SK-MEL-5 (cell line): ENCODE measurements around the gene RCAN3. TPM values are rescaled to one million over a fixed set of nuclear protein-coding genes. Genes with fewer than 3 reads are reported as not detected.
A peak's percentile ranks its signal among the peaks of the same experiment; 100 is the strongest.
"Not testable (repeated sequence)": the region's sequence is repeated elsewhere in the genome, so short reads cannot be mapped to it uniquely, and the experiment has no call there.

ENCODE experiments used
- DNase-seq: peaks from one replicate; pipeline ENCODE4 v3.0.0-alpha.2; 2016; ENCODE audit warnings: low read depth, low spot score
- in situ Hi-C: cut with HindIII; loops from 2 replicates; pipeline ENCODE4 v1.10.0; 2016; ENCODE audit warnings: low sequenced_read_pairs, high pct_unique_total_duplicates, low pct_unique_long_range_greater_than_20kb
- total RNA-seq: library from RNA; depleted of rRNA; stranded (reverse); fragments of >200 nt; shearing (Covaris generic); gene quantifications from 2 replicates; pipeline ENCODE4 v1.2.3, GENCODE V29; 2014

RCAN3 gene
- total RNA-seq, 1 experiment from 2014 or later = 9.2 TPM

- DNase-seq = no peak
- in situ Hi-C loops = loop anchor here (25.0 kb wide), 1 partner anchor 277 kb away; no protein-coding TSS in a partner anchor
These were observed 32.4 kb downstream of the RCAN3 start for GRCh38 chr1:24535021-24535424.

- in situ Hi-C loops = loop anchor here (25.0 kb wide), 1 partner anchor 277 kb away; no protein-coding TSS in a partner anchor
- no peak for DNase-seq
These were observed 33.1 kb downstream of the RCAN3 start for GRCh38 chr1:24535778-24536177.

DNA sequence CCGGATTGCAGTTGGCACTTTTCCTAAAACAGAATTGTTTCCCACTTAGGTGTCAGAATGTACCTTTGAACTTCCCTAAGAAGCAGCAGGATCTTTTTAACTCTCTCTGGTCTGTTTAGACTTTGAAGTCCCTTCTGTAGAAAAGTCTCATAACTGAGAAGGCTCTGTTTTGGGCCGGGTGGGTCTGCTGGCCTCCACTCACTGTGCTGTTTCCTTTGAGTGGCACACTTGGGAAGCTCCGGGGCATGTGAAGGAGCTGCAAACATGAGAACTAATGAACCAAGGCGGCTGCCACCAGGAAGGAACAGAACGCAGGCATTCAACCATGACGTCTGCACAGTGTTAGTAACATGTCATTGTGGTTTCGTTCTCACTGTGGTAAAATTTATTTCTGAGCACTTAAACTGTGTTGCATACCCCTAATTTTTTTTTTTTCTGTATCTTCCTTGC is 33.8 kb downstream of the RCAN3 start:
- peak; percentile 83 for DNase-seq
- in situ Hi-C loops = loop anchor here (25.0 kb wide), 1 partner anchor 276 kb away; no protein-coding TSS in a partner anchor

DNA sequence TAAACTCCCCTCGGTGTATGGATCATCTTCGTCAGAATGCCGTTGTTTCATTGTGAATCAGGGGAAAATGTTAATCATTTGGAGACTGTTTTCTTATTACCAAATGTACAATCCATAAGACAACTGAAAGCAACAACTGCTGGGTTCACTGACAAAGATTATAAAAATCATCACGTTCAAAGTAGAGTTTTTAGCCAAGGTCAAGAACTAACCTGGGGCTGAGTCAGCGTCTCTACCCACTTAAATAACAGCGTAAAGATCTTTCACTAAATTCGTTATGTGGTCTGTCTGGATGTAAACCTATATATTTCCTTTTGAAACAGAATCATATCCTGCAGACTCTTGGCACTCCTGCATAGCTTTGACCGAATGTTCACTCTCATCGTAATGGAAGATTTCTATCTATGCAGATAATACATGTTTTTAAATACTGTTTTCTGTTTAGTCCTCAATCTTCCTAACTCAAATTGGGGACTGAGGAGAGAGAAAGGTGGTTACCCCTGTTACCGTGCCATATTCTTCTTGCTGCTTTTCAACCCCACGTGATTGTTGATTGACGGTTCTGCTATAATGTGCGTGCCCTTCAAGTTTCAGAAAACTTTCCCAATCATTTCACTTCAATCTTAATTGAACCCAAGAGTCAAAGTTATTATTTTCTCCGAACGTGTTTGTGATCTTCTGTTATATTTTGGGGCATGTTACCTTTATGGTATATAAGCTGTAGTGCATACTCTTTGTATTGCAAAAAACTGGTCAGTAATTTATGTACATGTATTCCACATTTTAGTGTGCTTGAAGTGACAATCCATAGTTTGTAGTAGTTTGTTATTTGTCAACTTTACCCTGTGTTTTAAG is 37.6 kb downstream of the RCAN3 start:
- in situ Hi-C loops = loop anchor here (25.0 kb wide), 1 partner anchor 272 kb away; no protein-coding TSS in a partner anchor
- DNase-seq = no peak

DNA sequence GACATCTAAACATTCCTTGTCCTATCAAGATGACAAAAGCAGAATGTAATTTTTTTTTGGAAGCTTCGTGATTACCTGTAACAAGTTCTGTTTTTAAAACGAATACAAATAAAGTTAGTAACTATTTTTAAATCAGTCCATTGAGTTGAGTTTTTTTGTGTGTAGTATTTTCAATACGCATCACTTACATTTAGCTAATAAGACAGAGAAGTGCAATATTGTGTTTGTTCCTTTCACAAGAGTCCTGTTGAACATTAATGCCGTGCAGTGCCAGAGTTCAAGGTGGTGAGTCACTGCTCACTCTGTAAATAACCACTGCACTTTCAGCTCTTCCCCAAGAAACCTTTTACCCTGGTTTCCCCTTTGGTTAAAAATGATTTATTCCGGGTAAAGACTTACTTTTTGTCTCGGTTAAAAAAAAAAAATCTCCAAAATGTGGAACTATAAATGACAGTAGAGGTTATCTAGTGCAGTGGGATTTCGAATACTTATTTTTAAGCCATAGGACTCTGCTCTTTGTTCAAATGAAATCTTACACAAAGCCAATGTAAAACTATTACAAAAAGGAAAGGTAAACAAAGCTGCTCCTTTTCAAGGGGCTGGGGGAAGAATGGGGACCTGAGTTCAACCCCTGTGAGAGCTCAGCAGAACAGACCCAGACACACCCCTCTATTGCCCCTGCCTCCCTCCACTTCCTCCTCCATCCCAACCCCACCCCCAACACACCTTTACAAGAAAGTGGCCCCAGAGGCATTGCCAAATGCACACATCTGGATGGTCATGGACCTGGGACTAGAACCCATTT is 38.5 kb downstream of the RCAN3 start:
- in situ Hi-C loops = loop anchor here (25.0 kb wide), 1 partner anchor 271 kb away; no protein-coding TSS in a partner anchor
- no peak for DNase-seq

- peak; percentile 40 for DNase-seq
These were observed 39.2 kb downstream of the RCAN3 start for GRCh38 chr1:24541711-24542346.

GRCh38 chr1:24544239-24544638 is 41.6 kb downstream of the RCAN3 start:
- DNase-seq = no peak
- in situ Hi-C loops = loop anchor here (25.0 kb wide), 1 partner anchor 268 kb away; no protein-coding TSS in a partner anchor

More at GRCh38 chr1:24541711-24542346, 39.2 kb downstream of the RCAN3 start:
- in situ Hi-C loops = loop anchor here (25.0 kb wide), 1 partner anchor 270 kb away; no protein-coding TSS in a partner anchor

DNA sequence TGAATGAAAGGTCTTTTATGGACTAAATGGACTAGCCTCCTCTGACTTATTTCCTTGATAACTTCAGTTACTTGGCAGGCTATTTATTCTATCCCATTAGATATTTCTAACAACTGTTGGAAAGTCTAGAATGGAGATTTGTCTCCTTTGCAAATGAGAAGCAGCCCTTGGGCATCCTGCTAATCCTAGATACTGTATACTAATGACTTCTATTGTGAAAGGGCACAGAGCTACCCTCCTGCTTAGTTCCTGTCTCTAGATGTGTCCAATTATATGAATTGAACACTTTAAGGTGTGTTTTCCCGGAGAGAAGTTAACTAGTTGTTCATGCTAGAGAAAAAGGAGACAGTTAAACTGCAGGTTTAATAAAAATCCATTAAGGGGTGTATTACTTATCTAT is 43.0 kb downstream of the RCAN3 start:
- DNase-seq = no peak
- in situ Hi-C loops = loop anchor here (25.0 kb wide), 1 partner anchor 267 kb away; no protein-coding TSS in a partner anchor

DNA sequence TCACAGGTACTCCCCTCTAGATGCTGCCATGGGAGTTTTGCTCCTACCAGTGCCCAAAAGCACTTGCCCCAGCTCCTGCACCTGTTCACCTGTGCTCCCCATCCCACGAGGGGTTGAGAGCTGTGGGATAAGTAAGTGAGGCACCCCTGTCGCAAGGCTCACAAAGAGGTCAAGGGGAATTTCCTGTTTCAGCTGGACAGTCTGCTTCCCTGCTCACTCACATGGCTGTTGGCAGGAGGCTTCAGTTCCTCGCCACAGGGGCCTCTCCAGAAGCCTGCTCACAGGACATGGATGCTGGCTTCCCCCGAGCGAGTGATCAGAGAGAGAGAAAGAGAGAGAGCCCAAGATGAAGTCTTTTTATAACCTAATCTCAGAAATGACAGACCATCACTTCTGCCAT is 44.6 kb downstream of the RCAN3 start:
- DNase-seq = no peak
- in situ Hi-C loops = loop anchor here (25.0 kb wide), 1 partner anchor 265 kb away; no protein-coding TSS in a partner anchor

DNA sequence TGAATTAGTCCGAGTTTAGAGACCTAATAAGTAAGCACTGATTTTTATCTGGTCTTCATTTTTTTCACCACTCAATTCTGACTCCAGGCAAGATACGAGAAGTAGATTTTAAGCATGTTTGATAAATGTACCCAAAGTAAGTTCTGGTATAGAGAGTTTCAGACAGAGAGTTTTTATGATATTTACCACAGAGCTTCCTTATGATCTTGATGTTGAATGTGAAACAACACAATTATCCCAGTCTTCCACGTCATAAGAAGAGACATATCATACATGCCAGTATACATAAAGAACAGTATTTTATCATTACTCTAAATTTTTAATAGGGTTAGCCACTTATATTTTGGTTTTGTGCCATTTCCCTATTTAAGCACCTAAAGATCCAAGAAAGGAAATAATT is 45.4 kb downstream of the RCAN3 start:
- DNase-seq = no peak
- in situ Hi-C loops = loop anchor here (25.0 kb wide), 1 partner anchor 264 kb away; no protein-coding TSS in a partner anchor

DNA sequence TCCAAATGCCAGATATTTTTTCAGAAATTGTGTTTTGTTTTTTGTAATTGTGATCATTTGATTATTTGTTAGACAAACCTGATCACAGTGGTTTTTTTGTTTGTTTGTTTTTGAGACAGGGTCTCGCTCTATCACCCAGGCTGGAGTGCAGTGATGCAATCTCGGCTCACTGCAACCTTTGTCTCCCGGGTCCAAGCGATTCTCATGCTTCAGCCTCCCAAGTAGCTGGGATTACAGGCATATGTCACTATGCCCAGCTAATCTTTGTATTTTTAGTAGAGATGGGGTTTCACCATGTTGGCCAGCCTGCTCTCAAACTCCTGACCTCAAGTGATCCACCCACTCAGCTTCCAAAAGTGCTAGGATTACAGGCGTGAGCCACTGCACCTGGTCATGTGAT is 46.6 kb downstream of the RCAN3 start:
- DNase-seq = not testable (repeated sequence)
- in situ Hi-C loops = loop anchor here (25.0 kb wide), 1 partner anchor 263 kb away; no protein-coding TSS in a partner anchor

DNA sequence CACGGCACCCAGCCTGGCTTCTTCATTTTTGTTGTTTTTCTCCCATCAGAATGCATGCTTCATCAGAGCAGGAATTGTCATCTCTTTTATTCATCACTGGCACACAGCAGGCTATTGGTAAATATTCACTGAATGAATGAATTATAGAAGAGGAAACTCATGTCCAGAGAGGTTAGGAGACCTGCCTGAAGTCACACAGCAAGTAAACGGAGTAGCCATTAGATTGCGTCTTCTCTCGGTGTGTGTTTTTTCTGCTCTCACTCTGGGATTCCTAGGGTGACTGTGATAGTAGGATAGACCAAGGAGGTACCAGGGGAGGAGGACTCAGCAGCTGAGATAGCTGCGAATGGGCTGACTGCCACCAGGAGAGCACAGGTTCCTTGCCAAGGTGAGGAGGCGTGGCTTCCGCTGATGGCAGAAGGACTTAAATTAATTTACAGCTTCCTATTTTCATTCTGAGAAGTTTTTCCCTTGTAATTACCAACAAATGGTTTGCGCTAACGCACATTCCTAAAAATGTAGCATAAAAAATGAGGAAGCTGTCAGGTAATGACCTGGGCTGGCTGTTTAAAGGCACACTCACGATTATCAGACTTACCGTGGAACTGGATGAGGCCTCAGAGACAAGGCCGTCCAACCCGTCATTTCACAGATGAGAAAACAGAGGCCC is 48.8 kb downstream of the RCAN3 start:
- DNase-seq = no peak
- in situ Hi-C loops = no loop called here

- peak; percentile 43 for DNase-seq
- in situ Hi-C loops = no loop called here
These were observed 49.4 kb downstream of the RCAN3 start for GRCh38 chr1:24551960-24552571.

GRCh38 chr1:24553931-24554330 is 51.3 kb downstream of the RCAN3 start:
- DNase-seq = no peak
- in situ Hi-C loops = no loop called here

DNA sequence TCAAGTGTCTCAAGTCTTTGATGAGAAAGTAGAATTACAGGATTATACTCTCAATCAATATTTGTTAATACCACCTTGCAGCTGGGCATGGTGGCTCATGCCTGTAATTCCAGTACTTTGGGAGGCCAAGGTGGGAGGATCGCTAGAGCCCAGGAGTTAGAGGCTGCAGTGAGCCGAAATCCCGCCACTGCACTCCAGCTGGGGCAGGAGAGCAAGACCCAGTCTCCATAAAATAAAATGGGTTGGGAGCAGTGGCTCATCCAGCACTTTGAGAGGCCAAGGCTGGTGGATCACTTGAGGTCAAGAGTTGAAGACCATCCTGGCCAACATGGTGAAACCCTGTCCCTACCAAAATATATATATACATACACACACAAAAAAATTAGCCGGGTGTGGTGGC is 52.1 kb downstream of the RCAN3 start:
- no peak for DNase-seq
- in situ Hi-C loops = no loop called here

- DNase-seq = no peak
- in situ Hi-C loops = no loop called here
These were observed 53.2 kb downstream of the RCAN3 start, which contains the start of gene NCMAP for GRCh38 chr1:24555591-24556413. TSS of gene NCMAP (plus strand) at chr1:24556087. CDS start at chr1:24595431, 39,344 bp downstream.
